SH-SY5Y (cell line): ENCODE measurements around the gene AANAT.

Experiments
- GATA2 ChIP-seq: IDR thresholded peaks from 2 replicates; pipeline ENCODE4 v1.6.1; 2011; ENCODE audit warnings: mild to moderate bottlenecking, low read depth, low read length
- GATA3 ChIP-seq: IDR thresholded peaks from 2 replicates; pipeline ENCODE4 v1.6.1; 2011; ENCODE audit warnings: low read depth, mild to moderate bottlenecking, low read length, moderate library complexity

AANAT gene

DNA sequence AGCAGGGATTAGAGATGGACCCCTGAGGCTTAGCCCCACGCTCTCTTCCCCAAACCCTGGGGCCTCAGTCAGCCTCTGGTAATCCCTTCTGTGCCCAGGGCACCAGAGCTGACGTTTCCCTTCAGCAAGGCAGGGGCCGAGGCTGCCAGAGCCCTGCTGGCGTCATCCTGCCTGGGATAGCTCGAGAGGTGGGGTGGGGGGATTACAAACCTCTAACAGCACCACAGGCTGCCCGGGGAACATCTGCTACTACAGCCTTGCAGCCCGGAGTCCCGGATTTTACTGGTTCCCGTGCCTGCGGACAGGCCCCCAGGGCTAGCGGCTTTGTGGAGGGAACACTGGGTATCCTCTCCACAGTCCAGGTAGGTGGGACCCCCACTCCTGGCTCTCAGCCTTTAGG, at the start of gene AANAT:
AANAT (plus strand) TSS at position 238 of the 400 bp plus-strand sequence. CDS start 1,144 bp downstream, outside the sequence.
- TF ChIP-seq GATA3 (no peak), GATA2 (no peak)

DNA sequence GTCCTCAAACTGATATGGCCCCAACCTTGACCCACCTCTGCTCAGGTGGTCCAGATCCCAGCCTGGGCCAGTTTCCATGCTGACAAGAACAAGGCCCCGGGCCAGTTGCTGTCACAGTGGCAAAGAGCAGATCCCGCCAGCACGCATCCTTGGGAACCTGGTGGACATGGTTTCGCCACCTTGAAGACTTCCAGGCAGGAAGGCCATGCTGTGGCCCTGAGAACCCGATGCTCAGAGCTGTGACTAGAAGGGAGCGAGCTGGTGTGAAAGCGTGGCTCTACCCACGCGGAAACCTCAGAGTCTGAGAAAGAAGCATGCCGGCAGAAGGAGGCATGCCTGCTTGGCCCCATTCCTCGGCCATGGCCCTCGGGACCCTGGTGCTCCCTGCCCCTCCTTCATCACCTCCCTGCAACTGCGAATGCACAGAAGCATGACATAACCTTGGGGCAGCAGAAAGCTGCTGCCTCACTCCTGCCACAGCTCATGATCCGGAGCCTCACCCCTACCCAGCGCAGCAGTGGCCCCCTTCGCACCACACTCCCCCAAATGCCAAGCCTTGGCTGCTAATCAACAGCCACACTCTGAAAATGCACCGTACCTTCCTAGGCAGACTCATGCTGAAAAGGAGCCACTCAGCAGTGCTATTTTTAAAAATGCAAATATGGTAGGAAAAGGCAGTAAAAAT, 47.7 kb upstream of the AANAT start:
- TF ChIP-seq GATA2: no peak
- TF ChIP-seq GATA3: no peak

DNA sequence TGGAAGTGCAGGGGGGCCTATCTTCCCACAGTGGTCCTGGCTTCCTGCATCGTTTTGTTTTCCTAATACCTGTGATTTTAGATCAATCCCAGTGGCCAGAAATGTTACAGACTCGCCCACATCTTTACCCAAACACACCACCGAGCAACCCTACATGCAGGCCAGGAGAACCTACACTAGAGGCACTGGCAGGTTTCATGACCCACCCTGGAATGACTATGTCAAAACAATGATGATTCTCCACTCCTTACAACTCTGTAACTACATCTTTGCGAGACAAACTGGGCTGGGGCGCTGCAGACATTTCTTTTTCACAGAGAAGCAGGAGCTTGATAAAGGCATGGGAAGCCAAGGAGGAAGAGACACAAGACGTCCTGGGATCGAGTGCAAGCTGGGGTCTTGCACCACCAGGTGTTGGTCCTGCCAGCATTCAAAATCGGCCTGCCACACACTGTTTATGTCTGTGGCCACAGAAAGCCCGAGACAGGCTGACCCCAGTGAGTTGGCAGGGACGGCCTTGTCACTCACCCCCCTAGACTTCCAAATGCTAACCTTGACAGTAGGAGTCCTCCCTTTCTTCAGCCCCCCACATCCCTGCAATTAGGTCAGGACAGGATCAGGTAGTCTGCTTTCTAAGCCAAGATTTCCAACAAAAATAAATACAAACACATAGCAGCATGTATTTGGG, 46.9 kb upstream of the AANAT start:
- no peak for TF ChIP-seq GATA3
- TF ChIP-seq GATA2: no peak

DNA sequence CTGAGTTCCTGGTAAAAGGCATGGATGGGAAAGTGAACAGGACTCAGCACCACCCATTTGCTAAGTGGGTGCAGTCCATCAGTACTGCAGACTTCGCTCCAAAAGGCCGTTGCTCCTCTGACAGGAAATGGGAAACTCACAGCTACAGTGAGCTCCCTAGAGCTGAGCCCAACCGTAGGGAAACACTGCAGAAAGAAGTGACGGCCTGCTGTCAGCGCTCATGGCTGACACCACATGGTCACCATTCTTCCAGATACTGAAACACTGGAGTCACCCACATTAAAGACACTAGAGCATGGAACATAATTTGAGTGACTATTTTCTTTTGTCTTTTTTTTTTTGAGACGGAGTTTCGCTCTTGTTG, 46.4 kb upstream of the AANAT start:
- TF ChIP-seq GATA3 (no peak), GATA2 (no peak)

DNA sequence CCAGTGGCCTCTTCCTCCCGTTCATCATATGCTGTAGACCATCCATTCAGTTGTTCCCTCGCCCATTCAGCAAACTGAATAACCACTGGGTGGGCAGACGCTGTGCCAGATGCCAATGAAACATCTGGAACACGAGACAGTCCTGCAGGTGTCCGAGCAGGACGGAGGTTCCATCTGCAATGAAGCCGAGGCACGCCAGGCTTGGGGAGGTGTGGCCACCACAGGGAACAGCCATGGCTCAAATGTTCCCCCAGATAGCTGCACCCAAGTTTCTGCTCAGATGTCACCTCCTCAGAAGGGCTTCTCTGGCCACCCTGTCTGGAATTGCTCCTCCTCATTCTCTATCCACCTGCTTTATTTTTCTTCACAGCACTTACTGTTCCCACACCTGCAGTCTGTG, 45.0 kb upstream of the AANAT start:
- no peak for TF ChIP-seq GATA2
- TF ChIP-seq GATA3: no peak

DNA sequence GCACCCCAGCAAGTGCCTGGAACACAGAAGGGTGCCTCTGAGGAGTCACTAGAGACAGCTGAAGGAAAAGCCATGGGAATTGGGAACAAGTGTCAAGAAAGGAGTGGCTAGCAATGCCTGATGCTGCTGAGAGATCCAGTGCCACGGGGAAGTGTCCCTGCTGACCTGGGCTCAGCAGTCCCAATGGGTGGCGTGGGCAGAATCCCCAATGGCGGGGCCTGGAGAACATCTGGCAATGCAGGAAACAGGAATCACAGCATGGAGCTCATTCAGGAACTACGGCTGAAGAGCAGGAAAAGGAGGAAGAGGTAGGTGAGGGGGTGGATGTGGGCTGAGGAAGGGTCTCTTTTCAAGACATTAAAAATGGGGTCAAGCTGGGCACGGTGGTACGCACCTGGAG, 44.5 kb upstream of the AANAT start:
- TF ChIP-seq GATA3 (no peak), GATA2 (no peak)

DNA sequence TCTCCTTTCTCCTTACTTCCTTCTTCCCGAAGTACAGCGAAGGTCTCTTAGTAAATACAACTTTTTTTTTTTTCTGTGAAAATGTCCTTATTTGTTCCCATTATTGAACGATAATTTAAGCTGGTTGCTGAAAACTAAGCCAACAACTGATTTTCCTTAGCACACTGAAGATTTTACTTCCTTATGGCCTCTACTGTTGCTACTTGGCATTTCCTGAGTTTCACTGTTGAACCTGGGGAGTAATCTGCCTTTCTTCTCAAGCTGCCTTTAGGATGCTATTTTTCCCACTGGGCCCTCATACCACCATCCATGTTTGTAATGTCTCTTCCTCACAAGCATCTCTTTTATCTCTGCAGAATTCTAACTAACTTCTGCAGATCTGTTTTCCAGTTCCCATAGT, 40.5 kb upstream of the AANAT start:
- TF ChIP-seq GATA3: no peak
- no peak for TF ChIP-seq GATA2

DNA sequence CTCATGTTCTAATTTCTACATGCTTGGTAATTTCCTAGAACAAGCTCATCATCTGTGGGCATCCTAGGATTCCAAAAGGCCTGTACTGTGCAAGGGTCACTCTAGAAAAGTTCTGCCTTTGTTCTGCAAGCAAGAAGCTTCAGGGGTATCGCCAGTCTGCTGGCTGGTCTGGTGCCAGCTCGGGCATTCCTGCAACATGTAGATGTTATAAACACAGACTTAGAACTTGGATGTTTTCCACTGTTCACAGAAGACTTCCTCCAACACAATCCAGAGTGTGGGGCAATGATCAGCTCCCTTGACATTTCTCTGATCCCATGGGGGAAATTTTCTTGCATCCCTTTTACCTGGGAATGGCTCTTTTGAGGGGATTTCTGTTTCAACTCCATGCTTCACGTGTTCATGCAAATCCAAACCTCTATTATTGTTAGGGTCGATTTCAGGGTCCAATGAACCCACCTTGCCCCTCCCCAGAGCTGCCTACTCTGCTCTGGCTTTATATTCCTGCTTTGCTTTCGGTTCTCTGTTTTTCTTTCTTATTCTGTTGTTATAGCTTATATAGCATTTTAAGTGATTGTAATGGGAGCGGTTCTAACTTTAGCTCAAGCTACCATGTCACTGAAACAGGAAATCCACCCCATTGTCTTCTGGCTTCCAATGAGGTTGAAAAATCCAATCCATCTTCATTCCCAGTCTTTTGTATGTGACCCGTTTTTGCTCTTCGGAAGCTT, 39.7 kb upstream of the AANAT start:
- TF ChIP-seq GATA3 (no peak), GATA2 (no peak)

DNA sequence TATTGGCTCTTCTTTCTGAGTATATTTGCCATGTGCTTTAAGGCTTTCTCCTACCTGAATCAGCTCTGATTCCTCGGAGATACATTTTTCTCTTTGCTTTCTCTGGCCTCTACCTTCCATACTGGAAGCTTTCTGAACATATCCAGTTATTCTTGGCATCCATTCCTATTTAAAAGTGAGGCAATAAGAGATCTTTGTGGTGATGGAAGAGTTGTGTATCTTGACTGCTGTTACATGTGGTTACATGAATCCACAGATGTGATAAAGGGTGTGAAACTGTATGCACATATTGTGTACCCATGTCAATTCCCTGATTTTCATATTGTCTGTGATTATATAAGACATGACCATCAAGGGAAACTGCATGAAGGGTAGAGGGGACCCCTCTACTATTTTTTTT, 38.9 kb upstream of the AANAT start:
- TF ChIP-seq GATA2: no peak
- no peak for TF ChIP-seq GATA3

DNA sequence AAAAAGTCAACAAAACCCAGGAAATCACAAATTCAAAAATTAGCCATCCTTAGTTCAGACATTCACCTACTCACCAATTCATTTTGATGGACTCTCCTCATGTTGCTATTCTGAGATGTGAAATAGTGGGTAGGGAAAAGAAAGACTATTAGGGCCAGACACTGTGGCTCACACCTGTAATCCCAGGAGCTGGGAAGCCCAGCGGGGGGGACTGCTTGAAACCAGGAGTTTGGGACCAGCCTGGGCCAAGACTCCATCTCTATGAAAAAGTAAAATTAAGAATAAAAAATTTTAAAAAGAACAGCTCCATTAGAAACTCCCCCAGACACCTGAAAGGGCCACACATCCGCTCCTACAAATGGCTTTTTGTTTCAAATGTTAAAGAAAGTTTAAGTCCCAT, 35.9 kb upstream of the AANAT start:
- TF ChIP-seq GATA2 (no peak), GATA3 (no peak)

DNA sequence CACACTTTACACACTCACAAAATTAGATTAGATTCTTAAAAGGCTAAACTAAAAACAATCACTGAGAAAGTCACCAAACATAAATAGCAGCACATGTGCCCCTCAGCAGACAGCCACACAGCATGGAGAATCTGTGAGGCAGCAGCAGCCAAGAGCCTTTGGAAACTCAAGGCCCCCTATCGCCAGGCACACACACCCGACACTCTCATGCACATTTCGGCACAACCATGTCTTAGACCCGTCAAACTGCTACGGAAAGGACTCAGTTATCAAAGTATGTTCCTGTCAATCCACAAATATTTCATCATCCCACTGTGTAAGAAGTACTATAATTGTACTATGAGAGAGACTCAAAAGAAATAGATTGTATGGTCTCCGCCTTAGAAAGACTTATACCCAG, 35.4 kb upstream of the AANAT start:
- TF ChIP-seq GATA2 (no peak), GATA3 (no peak)

DNA sequence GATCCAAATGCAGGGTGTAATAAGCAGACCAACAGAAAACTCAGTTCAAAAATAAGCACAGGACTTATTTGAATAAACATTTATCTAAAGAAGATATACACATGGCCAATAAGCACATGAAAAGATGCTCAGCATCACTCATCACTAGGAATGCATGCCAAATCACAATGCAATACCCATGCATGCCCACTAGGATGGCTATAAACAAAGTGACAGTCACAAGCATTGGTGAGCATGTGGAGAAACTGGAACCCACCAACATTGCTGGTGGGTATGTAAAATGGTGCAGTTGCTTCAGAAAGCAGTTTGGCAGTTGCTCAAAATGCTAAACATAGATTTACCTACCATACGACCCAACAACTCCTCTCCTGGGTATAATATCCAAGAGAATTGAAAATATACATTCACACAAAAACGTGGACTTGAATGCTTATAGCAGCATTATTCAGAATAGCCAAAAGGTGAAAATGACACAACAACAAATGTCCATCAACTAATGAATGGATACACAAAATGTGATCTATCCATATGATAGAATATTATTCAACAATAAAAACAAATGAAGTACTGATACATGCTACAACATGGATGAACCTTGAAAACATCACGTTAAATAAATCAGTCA, 34.6 kb upstream of the AANAT start:
- TF ChIP-seq GATA2 (no peak), GATA3 (no peak)

DNA sequence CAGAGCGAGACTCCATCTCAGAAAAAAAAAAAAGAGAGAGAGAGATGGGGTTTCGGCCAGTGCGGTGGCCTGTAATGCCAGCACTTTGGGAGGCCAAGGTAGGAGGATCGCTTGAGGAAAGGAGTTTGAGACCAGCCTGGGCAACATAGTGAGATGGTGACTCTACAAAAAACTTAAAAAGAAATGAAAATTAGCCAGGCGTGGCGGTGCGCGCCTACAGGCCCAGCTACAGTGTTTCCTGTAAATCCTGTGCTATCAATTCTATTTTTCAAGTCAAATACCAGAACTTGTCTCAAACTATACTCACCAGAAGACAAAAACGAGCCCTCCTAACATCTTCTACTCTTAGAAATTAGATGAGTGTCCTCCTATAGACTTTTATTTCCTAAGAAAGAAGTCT, 33.7 kb upstream of the AANAT start:
- TF ChIP-seq GATA3 (no peak), GATA2 (no peak)

DNA sequence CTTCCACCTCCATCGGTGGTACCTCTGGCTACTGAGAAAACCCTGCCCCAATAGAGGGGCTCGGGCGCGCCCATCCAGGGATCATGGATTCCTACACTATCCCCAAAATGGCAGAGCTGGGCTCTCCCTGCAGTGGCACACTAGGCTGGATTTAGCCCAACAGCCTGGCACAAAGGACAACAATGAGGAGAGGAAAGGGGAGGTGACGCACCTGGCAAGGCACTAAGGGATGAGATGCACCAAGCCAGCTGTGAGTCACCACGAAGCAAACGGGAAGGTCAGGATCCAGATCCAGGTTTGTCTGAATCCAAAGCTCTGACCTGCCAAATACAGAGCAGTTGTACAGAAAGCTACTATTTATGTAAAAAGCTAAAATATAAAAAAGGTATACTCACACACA, 32.5 kb upstream of the AANAT start:
- TF ChIP-seq GATA2: no peak
- TF ChIP-seq GATA3: no peak
